Heart left ventricle (tissue), 16 donors: ENCODE measurements around the gene SPTLC2. TPM values are rescaled to one million over a fixed set of nuclear protein-coding genes. Genes with fewer than 3 reads are reported as not detected.

Experiments used
- ATAC-seq, 4 donors: fragments of 200-7000 bp; cut with Tn5 transposase; one replicate each; pipeline ENCODE4 v1.9.1; 2020 to 2022; ENCODE audit warnings: moderate library complexity in 4 of 4, mild to moderate bottlenecking in 3 of 4, moderate number of reproducible peaks in 1 of 4
- DNase-seq, 5 donors: peaks; one replicate each; pipeline ENCODE4 v3.0.0-alpha.2; 2020
- H3K27ac ChIP-seq, 12 donors: fragments of 200-600 bp; sonication (generic) in 4 of 12; one replicate each; pipeline versions ENCODE4 v1.5.0 to v1.8.0; 2016 to 2022; ENCODE audit warnings: mild to moderate bottlenecking in 2 of 12
- H3K27me3 ChIP-seq, 9 donors: fragments of 200-600 bp; sonication (generic) in 2 of 9; one replicate each; pipeline versions ENCODE4 v1.5.1 to v1.8.0; 2016 to 2022; ENCODE audit warnings: mild to moderate bottlenecking in 3 of 9
- H3K36me3 ChIP-seq, 9 donors: fragments of 200-600 bp; sonication (generic) in 2 of 9; one replicate each; pipeline versions ENCODE4 v1.5.0 to v1.8.0; 2018 to 2022; ENCODE audit warnings: mild to moderate bottlenecking in 2 of 9
- H3K4me1 ChIP-seq, 12 donors: fragments of 200-600 bp; sonication (generic) in 4 of 12; one replicate each; pipeline versions ENCODE4 v1.5.0 to v1.8.0; 2016 to 2022; ENCODE audit warnings: mild to moderate bottlenecking in 3 of 12
- H3K4me3 ChIP-seq, 12 donors: fragments of 200-600 bp; sonication (generic) in 4 of 12; one replicate each; pipeline versions ENCODE4 v1.5.0 to v1.8.0; 2017 to 2022; ENCODE audit warnings: mild to moderate bottlenecking in 9 of 12, moderate library complexity in 4 of 12
- H3K9me3 ChIP-seq, 12 donors: fragments of 200-600 bp; sonication (generic) in 4 of 12; one replicate each; pipeline versions ENCODE4 v1.5.0 to v1.8.0; 2016 to 2022; ENCODE audit warnings: mild to moderate bottlenecking in 1 of 12
- CTCF ChIP-seq, 12 donors: fragments of 200-600 bp; sonication (generic) in 4 of 12; IDR thresholded peaks; one replicate each; pipeline versions ENCODE4 v1.5.0 to v1.8.0; 2018 to 2022; ENCODE audit warnings: antibody characterized with exemption in 12 of 12, mild to moderate bottlenecking in 5 of 12
- POLR2A ChIP-seq, 2 donors: fragments of 450-650 bp; IDR thresholded peaks; one replicate each; pipeline ENCODE4 v1.6.1; 2017; ENCODE audit warnings: antibody characterized with exemption in 2 of 2, mild to moderate bottlenecking in 2 of 2, moderate library complexity in 2 of 2
- WGBS, 4 donors: extraction: QIAGEN DNeasy Blood & Tissue Kit in 2 of 4; methylation state at CpG; one replicate each; pipeline versions ENCODE4 v1.1.5 to v1.1.7; 2013 to 2018; 5-methylcytosine and 5-hydroxymethylcytosine counted together
- intact Hi-C, 10 donors: fragments of 100-400 bp; cut with DNase I; formaldehyde crosslinking; loops; one replicate each; pipeline versions ENCODE4 v1.11.1 to v1.14.2; 2022
- polyA plus RNA-seq, 2 donors: library from polyadenylated mRNA; stranded (reverse); fragments of 200-250 nt; gene quantifications; one replicate each; pipeline ENCODE4 v1.2.3, GENCODE V29; 2013
- total RNA-seq, 9 donors: library from RNA; depleted of rRNA in 2 of 9; stranded (reverse); fragments of >200 nt in 2 of 9; fragmentation: NEBNext Ultra II Directional in 3 of 9; extraction: Animal tissue kit (Norgen Biotek cat#: 25700) in 3 of 9; gene quantifications; one replicate each; pipeline versions ENCODE4 v1.1.0 to v1.2.4, GENCODE V29; 2016 to 2023
- donor health status: ischemic (EF 13 %, LVEDD 7.1; RV severe dilation, severe dysfunction).
- donor health status: healthy with polysubstance abuse.
- donor health status: DM: no; HTN: yes; CAD: no.
- donor health status: DM: no; HTN: no; CAD: no.
- donor health status: ischemic (EF 25% LVEDD 6.9; RV normal size, moderate dysfunction).
- donor health status: ischemic (EF 25% LVEDD 5.7; RV mildly dilated, moderate dysfunction).
- donor health status: healthy.
- donor health status: DM: yes; HTN: yes; CAD: no.
- donor health status: ischemic (EF 35%, LVEDD 5.7; RV mildly dilated, moderate dysfunction).
- donor health status: nonischemic (EF 11% LVEDD 7.7; RV severe dilation, severe dysfunction).
- donor health status: DM: yes; HTN: yes; CAD: no.
- donor health status: PGD.
- donor health status: ischemic (EF 29% LVEDD 5.4; RV normal size, mild dysfunction).
- donor health status: nonischemic (EF 23%, LVEDD 6.1; RV moderate dilation, normal function).

Gene SPTLC2
- total and polyA plus RNA-seq, 11 donors, result 3.8 to 25.2 (median 11.2) TPM

DNA sequence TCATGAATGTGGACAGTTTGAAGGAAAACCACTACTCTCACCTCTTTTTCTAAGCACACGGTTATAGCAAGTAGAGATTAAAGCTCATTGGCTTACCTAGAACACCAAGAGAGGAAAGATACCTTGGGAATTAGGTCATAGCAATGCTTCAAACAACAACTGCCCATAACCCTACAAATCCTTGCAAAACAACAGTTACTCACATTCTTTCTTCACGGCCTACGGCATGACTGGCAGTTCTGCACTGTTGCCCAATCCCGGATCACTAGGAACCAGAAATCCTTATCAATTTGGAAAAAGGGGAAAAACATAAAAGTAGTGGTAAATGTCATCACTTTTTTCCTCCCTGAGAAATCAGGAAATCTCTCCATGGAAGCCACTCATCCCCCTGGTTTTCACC lies 108.2 kb downstream of the SPTLC2 start:
- 90 to 95% (median 92%) methylated on average over 4 of the region's 4 CpGs for WGBS, 4 donors
- intact Hi-C loops, result no loop called here
- Histone ChIP-seq H3K9me3 (peaks cover 0 to 10% (median 0%) of the 10 kb centered on the region in 12 donors), H3K27ac (no peak overlapping the region), H3K4me3 (no peak overlapping the region), H3K4me1 (no peaks in the 10 kb centered on the region), H3K36me3 (peaks cover 0 to 63% (median 52%) of the 10 kb centered on the region in 9 donors), H3K27me3 (no peaks in the 10 kb centered on the region)
- ATAC-seq, result no peak
- TF ChIP-seq POLR2A (IDR thresholded peaks at IDR 0.05), result no peak
- TF ChIP-seq CTCF (IDR thresholded peaks at IDR 0.05), result no peak
- DNase-seq, result no peak

GRCh38 chr14:77507762-77508161 lies 108.7 kb downstream of the SPTLC2 start:
- peaks cover 0 to 62% (median 52%) of the 10 kb centered on the region in 9 donors for H3K36me3 ChIP-seq
- DNase-seq (no peak), ATAC-seq (no peak)
- TF ChIP-seq POLR2A (IDR thresholded peaks at IDR 0.05) (no peak), CTCF (IDR thresholded peaks at IDR 0.05) (no peak)
- H3K27me3 ChIP-seq, result no peaks in the 10 kb centered on the region
- H3K4me1 ChIP-seq, result no peaks in the 10 kb centered on the region
- intact Hi-C loops, result no loop called here
- H3K4me3 ChIP-seq, result no peak overlapping the region
- peaks cover 0 to 13% (median 0%) of the 10 kb centered on the region in 12 donors for H3K9me3 ChIP-seq
- no peak overlapping the region for H3K27ac ChIP-seq
- WGBS, 4 donors, result 98 to 100% (median 99%) methylated on average over 3 of the region's 3 CpGs

DNA sequence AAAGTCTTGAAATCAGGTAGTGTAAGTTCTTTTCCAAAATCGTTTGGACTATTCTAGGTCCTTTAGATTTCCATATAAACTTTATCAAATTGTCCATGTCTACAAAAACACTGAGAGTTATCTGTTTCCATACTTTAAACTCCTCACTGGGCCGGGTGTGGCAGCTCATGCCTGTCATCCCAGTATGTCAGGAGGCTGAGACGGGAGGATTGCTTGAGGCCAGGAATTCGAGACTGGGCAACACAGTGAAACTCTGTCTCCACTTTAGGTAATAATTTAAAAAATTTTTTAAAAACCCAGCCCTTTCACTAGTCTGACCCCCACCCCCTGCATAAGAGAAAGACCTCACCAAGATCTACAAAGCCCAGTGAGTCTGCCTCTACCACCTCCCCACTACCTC lies 111.4 kb downstream of the SPTLC2 start:
- H3K4me3 ChIP-seq, result no peak overlapping the region
- H3K36me3 ChIP-seq, result peaks cover 0 to 35% (median 25%) of the 10 kb centered on the region in 9 donors
- no peak overlapping the region for H3K27ac ChIP-seq
- ATAC-seq (no peak), DNase-seq (no peak)
- peaks cover 0 to 4% (median 0%) of the 10 kb centered on the region in 9 donors for H3K27me3 ChIP-seq
- intact Hi-C loops, result no loop called here
- H3K9me3 ChIP-seq, result peaks cover 0 to 13% (median 0%) of the 10 kb centered on the region in 12 donors
- TF ChIP-seq CTCF (IDR thresholded peaks at IDR 0.05) (no peak), POLR2A (IDR thresholded peaks at IDR 0.05) (no peak)
- no peaks in the 10 kb centered on the region for H3K4me1 ChIP-seq
- WGBS, 4 donors, result 71 to 80% (median 72%) methylated on average over 4 of the region's 4 CpGs

DNA sequence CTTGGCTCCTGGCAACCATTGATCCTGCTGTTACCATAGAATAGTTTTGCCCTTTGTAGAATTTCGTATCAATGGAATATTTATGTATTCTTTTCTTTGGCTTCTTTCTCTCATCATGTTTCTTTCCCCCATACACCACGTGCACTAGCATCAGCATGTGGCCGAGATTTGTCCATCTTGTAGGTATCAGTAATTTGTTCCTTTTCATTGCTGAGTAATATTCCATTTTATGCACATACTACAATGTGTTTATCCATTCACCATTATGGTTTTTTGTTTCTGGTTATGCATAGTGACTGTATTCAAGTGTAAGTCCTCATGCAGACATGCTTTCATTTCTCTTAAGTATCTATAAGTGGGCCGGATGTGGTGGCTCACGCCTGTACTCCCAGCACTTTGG lies 113.3 kb downstream of the SPTLC2 start:
- Histone ChIP-seq H3K27me3 (peaks cover 3 to 22% (median 16%) of the 10 kb centered on the region in 9 donors), H3K9me3 (peaks cover 0 to 13% (median 0%) of the 10 kb centered on the region in 12 donors), H3K4me1 (peaks cover 3 to 14% (median 5%) of the 10 kb centered on the region in 12 donors), H3K27ac (no peak overlapping the region), H3K4me3 (no peak overlapping the region), H3K36me3 (peaks cover 0 to 16% (median 6%) of the 10 kb centered on the region in 9 donors)
- ATAC-seq (no peak), DNase-seq (no peak)
- no peak for TF ChIP-seq CTCF (IDR thresholded peaks at IDR 0.05)
- no peak for TF ChIP-seq POLR2A (IDR thresholded peaks at IDR 0.05)
- 95 to 98% (median 97%) methylated on average over 5 of the region's 5 CpGs for WGBS, 4 donors
- intact Hi-C loops, result no loop called here
